ENCODE measurements around the gene WHRN.

- TF ChIP-seq MAX (IDR thresholded peaks at IDR 0.05), result no peak
- TF ChIP-seq TEAD4 (IDR thresholded peaks at IDR 0.05; ENCODE audit: low read depth, low read length), result no peak
- TF ChIP-seq JUND (IDR thresholded peaks at IDR 0.05; ENCODE audit: low read length), result no peak
- TF ChIP-seq CTCF (IDR thresholded peaks at IDR 0.05; ENCODE audit: control extremely low read depth in 1 of 3, insufficient read depth in 1 of 3, low read depth in 1 of 3, low read length in 3 of 3), result no peak
- TF ChIP-seq GABPA (IDR thresholded peaks at IDR 0.05; ENCODE audit: borderline replicate concordance, insufficient read depth, low read length), result no peak
- no peak for TF ChIP-seq RNF2 (IDR thresholded peaks at IDR 0.05; ENCODE audit: borderline replicate concordance, low read depth, low read length, missing control alignments, poor library complexity, severe bottlenecking)
- no peak for TF ChIP-seq ZNF274 (IDR thresholded peaks at IDR 0.05; ENCODE audit: borderline replicate concordance, extremely low read depth, low read length)
- no peak for TF ChIP-seq BRCA1 (IDR thresholded peaks at IDR 0.05; ENCODE audit: low read depth, low read length)
- TF ChIP-seq KDM1A (IDR thresholded peaks at IDR 0.05; ENCODE audit: borderline replicate concordance, low read length), result peak; percentile 26; the same call in 1 of the 2 replicates
These were observed 1.5 kb downstream of the WHRN start for GRCh38 chr9:114503522-114504340.

Measured in H1 (cell line).